D721Med (cell line): Measurements from ENCODE around the gene PPIL3.

ENCODE experiments used
- DNase-seq: peaks from one replicate; pipeline ENCODE4 v3.0.0; 2011; ENCODE audit warnings: low spot score; ENCODE audit not compliant: insufficient read length
- FAIRE-seq: peaks from 2 replicates; lab custom pipeline; 2011; peaks lifted over from hg19 to GRCh38; lab: Jason Lieb, UNC
- TF ChIP-seq, protein P1 (sequence below): IDR thresholded peaks from 2 replicates; pipeline ENCODE4 v1.5.1; 2012; ENCODE audit warnings: mild to moderate bottlenecking, control low read depth; ENCODE audit not compliant: insufficient read depth; ENCODE audit errors: missing control alignments

Gene PPIL3

DNA sequence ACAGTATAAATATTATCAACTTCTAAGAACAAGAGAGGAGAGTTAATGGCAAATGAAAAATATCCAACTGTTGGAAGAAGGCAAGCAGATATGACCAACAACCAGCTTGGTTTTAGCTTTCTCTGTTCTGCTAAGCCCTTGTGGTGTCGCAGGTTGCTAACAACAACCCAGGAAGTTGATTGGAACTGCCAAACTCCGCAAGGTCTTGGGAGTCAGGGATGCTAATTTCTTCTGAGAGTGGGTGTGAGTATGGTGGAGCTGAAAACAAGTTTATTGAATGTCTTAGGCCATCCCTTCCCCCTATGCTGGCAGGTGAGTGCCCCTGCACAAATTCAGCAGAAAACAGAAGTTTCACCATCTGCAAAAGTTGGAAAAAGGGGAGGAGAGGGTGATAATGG is 59.6 kb downstream of the PPIL3 start:
- no peak for DNase-seq
- TF ChIP-seq, protein P1, sequence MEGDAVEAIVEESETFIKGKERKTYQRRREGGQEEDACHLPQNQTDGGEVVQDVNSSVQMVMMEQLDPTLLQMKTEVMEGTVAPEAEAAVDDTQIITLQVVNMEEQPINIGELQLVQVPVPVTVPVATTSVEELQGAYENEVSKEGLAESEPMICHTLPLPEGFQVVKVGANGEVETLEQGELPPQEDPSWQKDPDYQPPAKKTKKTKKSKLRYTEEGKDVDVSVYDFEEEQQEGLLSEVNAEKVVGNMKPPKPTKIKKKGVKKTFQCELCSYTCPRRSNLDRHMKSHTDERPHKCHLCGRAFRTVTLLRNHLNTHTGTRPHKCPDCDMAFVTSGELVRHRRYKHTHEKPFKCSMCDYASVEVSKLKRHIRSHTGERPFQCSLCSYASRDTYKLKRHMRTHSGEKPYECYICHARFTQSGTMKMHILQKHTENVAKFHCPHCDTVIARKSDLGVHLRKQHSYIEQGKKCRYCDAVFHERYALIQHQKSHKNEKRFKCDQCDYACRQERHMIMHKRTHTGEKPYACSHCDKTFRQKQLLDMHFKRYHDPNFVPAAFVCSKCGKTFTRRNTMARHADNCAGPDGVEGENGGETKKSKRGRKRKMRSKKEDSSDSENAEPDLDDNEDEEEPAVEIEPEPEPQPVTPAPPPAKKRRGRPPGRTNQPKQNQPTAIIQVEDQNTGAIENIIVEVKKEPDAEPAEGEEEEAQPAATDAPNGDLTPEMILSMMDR = no peak
- no peak for FAIRE-seq

DNA sequence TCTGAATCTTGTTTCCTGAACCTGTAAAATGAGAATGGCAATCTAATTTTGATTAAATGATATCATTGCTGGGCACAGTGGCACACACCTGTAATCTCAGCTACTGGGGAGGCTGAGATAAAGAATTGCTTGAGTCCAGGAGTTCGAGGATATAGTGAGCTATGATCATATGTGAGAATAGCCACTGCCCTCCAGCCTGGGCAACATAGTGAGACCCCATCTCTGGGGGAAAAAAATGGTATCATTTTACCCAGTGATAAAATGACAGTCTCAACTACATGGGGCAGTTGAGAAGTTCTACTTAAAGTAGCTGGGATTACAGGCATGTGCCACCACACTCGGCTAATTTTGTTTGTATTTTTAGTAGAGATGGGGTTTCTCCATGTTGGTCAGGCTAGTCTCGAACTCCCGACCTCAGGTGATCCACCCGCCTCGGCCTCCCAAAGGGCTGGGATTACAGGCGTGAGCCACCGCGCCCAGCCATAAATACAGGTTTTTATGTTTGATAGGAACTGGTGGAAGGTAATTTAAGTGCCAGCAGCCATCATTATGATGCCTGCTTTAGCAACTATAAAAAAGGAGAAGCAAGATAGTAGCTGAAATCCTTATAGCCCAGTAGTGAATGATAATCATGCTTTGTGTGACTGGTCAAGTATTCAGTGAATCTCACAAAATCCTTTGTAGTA is 60.2 kb downstream of the PPIL3 start:
- DNase-seq = no peak
- TF ChIP-seq, protein P1 = no peak
- FAIRE-seq = no peak

DNA sequence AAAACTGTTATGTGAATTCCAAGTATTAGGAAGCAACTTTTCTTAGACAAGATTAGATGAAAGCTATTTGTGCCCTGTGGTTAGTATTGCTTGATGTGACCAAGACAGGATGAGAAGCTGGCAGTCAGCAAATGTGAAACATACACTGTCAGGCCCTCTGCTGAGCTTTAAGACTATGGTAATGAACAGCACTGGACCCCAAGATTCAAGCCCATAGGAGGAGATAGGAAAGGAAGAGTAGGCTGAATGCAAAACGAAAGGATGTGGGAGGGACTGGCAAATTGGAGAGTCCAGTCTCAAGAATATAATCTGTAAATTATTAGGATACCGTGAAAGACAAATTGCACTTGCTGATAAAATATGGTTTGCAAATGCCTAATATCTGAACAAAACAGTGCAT is 60.8 kb downstream of the PPIL3 start:
- FAIRE-seq (no peak), DNase-seq (no peak)
- TF ChIP-seq, protein P1 = no peak

DNA sequence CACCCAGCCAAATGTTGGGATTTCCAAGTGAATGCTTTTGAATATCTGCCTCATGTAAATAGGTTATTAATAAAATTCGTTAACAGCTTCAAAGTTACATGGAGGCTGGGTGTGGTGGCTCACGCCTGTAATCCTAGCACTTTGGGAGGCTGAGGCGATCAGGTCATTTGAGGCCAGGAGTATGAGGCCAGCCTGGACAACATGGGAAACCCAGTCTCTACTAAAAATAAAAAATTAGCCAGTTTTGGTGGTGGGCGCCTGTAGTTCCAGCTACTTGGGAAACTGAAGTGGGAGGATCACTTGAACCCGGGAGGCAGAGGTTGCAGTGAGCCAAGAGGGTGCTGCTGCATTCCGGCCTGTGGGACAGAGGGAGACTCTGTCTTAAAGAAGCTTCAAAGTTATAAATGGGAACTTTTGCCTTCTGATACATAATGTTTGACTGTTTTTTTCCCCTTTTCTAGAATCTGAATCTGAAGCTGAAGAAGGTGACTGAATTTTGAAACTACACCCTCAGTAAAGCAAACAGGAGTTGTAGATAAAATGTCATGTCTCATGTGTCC is 67.1 kb downstream of the PPIL3 start:
- FAIRE-seq (no peak), DNase-seq (no peak)
- TF ChIP-seq, protein P1 = no peak
